ENCODE measurements around the gene SIDT1.

Gene SIDT1

GRCh38 chr3:113501597-113501996 is 30.8 kb upstream of the SIDT1 start:
- peaks cover 3% of the 10 kb centered on the region for H3K4me1 ChIP-seq (ENCODE audit: insufficient read depth, low read length, poor library complexity, severe bottlenecking)
- no peaks in the 10 kb centered on the region for H3K27me3 ChIP-seq (ENCODE audit: insufficient read depth, low read length, poor library complexity, severe bottlenecking)
- no peaks in the 10 kb centered on the region for H3F3A ChIP-seq (ENCODE audit: low read depth)
- H3K9me3 ChIP-seq (ENCODE audit: insufficient read depth, low read depth, low read length), result no peaks in the 10 kb centered on the region
- H2AFZ ChIP-seq (ENCODE audit: low read length), result no peak overlapping the region
- no peak overlapping the region for H3K4me2 ChIP-seq (ENCODE audit: low read depth, low read length, poor library complexity, severe bottlenecking)
- H3K9me2 ChIP-seq (replicated peaks; ENCODE audit: low read depth, low read length), result no peaks in the 10 kb centered on the region
- no peaks in the 10 kb centered on the region for H3K79me2 ChIP-seq (ENCODE audit: insufficient read depth, low read length)
- H3K9ac ChIP-seq (ENCODE audit: low read depth, low read length, poor library complexity, severe bottlenecking), result no peak overlapping the region
- H4K20me1 ChIP-seq (ENCODE audit: insufficient read depth, low read length, poor library complexity, severe bottlenecking), result no peaks in the 10 kb centered on the region
- no peak overlapping the region for H3K4me3 ChIP-seq (ENCODE audit: low read length, poor library complexity, severe bottlenecking)
- H3K36me3 ChIP-seq (ENCODE audit: insufficient read depth, low read length), result peaks cover 20% of the 10 kb centered on the region; the same call in 1 of the 2 replicates
- TF ChIP-seq EZH2phosphoT487 (IDR thresholded peaks at IDR 0.05; ENCODE audit: borderline replicate concordance) (no peak), CTCF (conservative IDR thresholded peaks at IDR 0.05; ENCODE audit: low read length) (no peak)

- H3K4me3 ChIP-seq (ENCODE audit: low read length, poor library complexity, severe bottlenecking), result no peak overlapping the region
- H3K27me3 ChIP-seq (ENCODE audit: insufficient read depth, low read length, poor library complexity, severe bottlenecking), result no peaks in the 10 kb centered on the region
- no peaks in the 10 kb centered on the region for H3K79me2 ChIP-seq (ENCODE audit: insufficient read depth, low read length)
- no peaks in the 10 kb centered on the region for H4K20me1 ChIP-seq (ENCODE audit: insufficient read depth, low read length, poor library complexity, severe bottlenecking)
- H3K36me3 ChIP-seq (ENCODE audit: insufficient read depth, low read length), result peaks cover 12% of the 10 kb centered on the region; the same call in 1 of the 2 replicates
- no peak for TF ChIP-seq EZH2phosphoT487 (IDR thresholded peaks at IDR 0.05; ENCODE audit: borderline replicate concordance)
- TF ChIP-seq CTCF (conservative IDR thresholded peaks at IDR 0.05; ENCODE audit: low read length), result no peak
- H3K9me2 ChIP-seq (replicated peaks; ENCODE audit: low read depth, low read length), result no peaks in the 10 kb centered on the region
- no peaks in the 10 kb centered on the region for H3K4me1 ChIP-seq (ENCODE audit: insufficient read depth, low read length, poor library complexity, severe bottlenecking)
- no peaks in the 10 kb centered on the region for H3F3A ChIP-seq (ENCODE audit: low read depth)
- no peak overlapping the region for H2AFZ ChIP-seq (ENCODE audit: low read length)
- no peak overlapping the region for H3K4me2 ChIP-seq (ENCODE audit: low read depth, low read length, poor library complexity, severe bottlenecking)
- H3K9me3 ChIP-seq (ENCODE audit: insufficient read depth, low read depth, low read length), result no peaks in the 10 kb centered on the region; the same call in 1 of the 2 replicates
- no peak overlapping the region for H3K9ac ChIP-seq (ENCODE audit: low read depth, low read length, poor library complexity, severe bottlenecking)
Observed at GRCh38 chr3:113505867-113506266, 26.5 kb upstream of the SIDT1 start.

- H3K36me3 ChIP-seq (ENCODE audit: insufficient read depth, low read length), result peaks cover 12% of the 10 kb centered on the region; the same call in 1 of the 2 replicates
- no peak overlapping the region for H3K4me3 ChIP-seq (ENCODE audit: low read length, poor library complexity, severe bottlenecking)
- no peak overlapping the region for H2AFZ ChIP-seq (ENCODE audit: low read length)
- no peaks in the 10 kb centered on the region for H3K4me1 ChIP-seq (ENCODE audit: insufficient read depth, low read length, poor library complexity, severe bottlenecking)
- H3K27me3 ChIP-seq (ENCODE audit: insufficient read depth, low read length, poor library complexity, severe bottlenecking), result no peaks in the 10 kb centered on the region
- H3K9me3 ChIP-seq (ENCODE audit: insufficient read depth, low read depth, low read length), result no peaks in the 10 kb centered on the region; the same call in 1 of the 2 replicates
- H3K79me2 ChIP-seq (ENCODE audit: insufficient read depth, low read length), result no peaks in the 10 kb centered on the region
- H3K4me2 ChIP-seq (ENCODE audit: low read depth, low read length, poor library complexity, severe bottlenecking), result no peak overlapping the region
- H3F3A ChIP-seq (ENCODE audit: low read depth), result no peaks in the 10 kb centered on the region
- no peaks in the 10 kb centered on the region for H3K9me2 ChIP-seq (replicated peaks; ENCODE audit: low read depth, low read length)
- TF ChIP-seq CTCF (conservative IDR thresholded peaks at IDR 0.05; ENCODE audit: low read length), result no peak
- TF ChIP-seq EZH2phosphoT487 (IDR thresholded peaks at IDR 0.05; ENCODE audit: borderline replicate concordance), result no peak
- no peak overlapping the region for H3K9ac ChIP-seq (ENCODE audit: low read depth, low read length, poor library complexity, severe bottlenecking)
- H4K20me1 ChIP-seq (ENCODE audit: insufficient read depth, low read length, poor library complexity, severe bottlenecking), result no peaks in the 10 kb centered on the region
Observed at GRCh38 chr3:113507501-113508067, 24.8 kb upstream of the SIDT1 start.
